HG03575 (cell line): ENCODE data around the gene RSPO4.

Experiments
- ATAC-seq: cut with Tn5 transposase; IDR thresholded peaks from one replicate; pipeline ENCODE4 v1.9.1; 2021; ENCODE audit not compliant: unreplicated experiment, insufficient number of reproducible peaks, low FRiP score; ENCODE audit errors: extremely low read depth

Gene RSPO4

GRCh38 chr20:976033-976432 is 26.1 kb downstream of the RSPO4 start:
- no peak for ATAC-seq

GRCh38 chr20:973785-974194 is 28.3 kb downstream of the RSPO4 start:
- ATAC-seq: no peak

- no peak for ATAC-seq
These were observed 29.9 kb downstream of the RSPO4 start for GRCh38 chr20:972256-972655.

- no peak for ATAC-seq
These were observed 30.8 kb downstream of the RSPO4 start for GRCh38 chr20:971346-971745.

- ATAC-seq: no peak
These were observed 32.2 kb downstream of the RSPO4 start for GRCh38 chr20:969868-970267.

GRCh38 chr20:967796-968742 is 34.0 kb downstream of the RSPO4 start:
- no peak for ATAC-seq

- no peak for ATAC-seq
These were observed 36.2 kb downstream of the RSPO4 start for GRCh38 chr20:965956-966355.

- no peak for ATAC-seq
These were observed 38.3 kb downstream of the RSPO4 start for GRCh38 chr20:963795-964194.

- no peak for ATAC-seq
These were observed 39.4 kb downstream of the RSPO4 start for GRCh38 chr20:962683-963082.

GRCh38 chr20:962223-962622 is 39.9 kb downstream of the RSPO4 start:
- ATAC-seq: no peak

- ATAC-seq: no peak
These were observed 40.3 kb downstream of the RSPO4 start for GRCh38 chr20:961768-962167.

GRCh38 chr20:959996-960615 is 42.0 kb downstream of the RSPO4 start:
- ATAC-seq: no peak

GRCh38 chr20:958936-959815 is 42.9 kb downstream of the RSPO4 start:
- ATAC-seq: no peak

- no peak for ATAC-seq
These were observed 44.6 kb downstream of the RSPO4 start for GRCh38 chr20:957544-957943.

GRCh38 chr20:956330-956951 is 45.7 kb downstream of the RSPO4 start:
- ATAC-seq: no peak

GRCh38 chr20:955656-956055 is 46.5 kb downstream of the RSPO4 start:
- ATAC-seq: no peak

- ATAC-seq: no peak
These were observed 47.0 kb downstream of the RSPO4 start for GRCh38 chr20:955111-955510.

- ATAC-seq: no peak
These were observed 48.4 kb downstream of the RSPO4 start for GRCh38 chr20:953742-954141.

GRCh38 chr20:952196-952795 is 49.8 kb downstream of the RSPO4 start:
- ATAC-seq: no peak
